ENCODE results near the gene TMEM92.

The TMEM92 gene

DNA sequence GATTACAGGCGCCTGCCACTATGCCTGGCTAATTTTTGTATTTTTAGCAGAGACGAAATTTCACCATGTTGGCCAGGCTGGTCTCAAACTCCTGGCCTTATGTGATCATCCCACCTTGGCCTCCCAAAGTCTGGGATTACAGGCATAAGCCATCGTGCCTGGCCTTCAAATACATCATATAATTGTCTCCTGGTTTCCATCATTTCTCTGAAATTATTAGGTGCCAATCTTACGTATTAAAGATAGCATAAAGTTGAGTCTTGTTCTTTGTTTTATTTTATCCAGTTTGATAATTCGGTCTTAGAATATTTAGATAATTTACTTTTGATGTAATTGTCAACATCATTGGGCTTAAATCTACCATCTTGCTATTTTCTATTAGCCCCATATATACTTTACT, 32.8 kb upstream of the TMEM92 start:
- no peak for DNase-seq (ENCODE audit: extremely low read depth, low read depth)
- TF ChIP-seq, protein P1, sequence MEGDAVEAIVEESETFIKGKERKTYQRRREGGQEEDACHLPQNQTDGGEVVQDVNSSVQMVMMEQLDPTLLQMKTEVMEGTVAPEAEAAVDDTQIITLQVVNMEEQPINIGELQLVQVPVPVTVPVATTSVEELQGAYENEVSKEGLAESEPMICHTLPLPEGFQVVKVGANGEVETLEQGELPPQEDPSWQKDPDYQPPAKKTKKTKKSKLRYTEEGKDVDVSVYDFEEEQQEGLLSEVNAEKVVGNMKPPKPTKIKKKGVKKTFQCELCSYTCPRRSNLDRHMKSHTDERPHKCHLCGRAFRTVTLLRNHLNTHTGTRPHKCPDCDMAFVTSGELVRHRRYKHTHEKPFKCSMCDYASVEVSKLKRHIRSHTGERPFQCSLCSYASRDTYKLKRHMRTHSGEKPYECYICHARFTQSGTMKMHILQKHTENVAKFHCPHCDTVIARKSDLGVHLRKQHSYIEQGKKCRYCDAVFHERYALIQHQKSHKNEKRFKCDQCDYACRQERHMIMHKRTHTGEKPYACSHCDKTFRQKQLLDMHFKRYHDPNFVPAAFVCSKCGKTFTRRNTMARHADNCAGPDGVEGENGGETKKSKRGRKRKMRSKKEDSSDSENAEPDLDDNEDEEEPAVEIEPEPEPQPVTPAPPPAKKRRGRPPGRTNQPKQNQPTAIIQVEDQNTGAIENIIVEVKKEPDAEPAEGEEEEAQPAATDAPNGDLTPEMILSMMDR (IDR thresholded peaks at IDR 0.05; ENCODE audit: low read depth, low read length): no peak

DNA sequence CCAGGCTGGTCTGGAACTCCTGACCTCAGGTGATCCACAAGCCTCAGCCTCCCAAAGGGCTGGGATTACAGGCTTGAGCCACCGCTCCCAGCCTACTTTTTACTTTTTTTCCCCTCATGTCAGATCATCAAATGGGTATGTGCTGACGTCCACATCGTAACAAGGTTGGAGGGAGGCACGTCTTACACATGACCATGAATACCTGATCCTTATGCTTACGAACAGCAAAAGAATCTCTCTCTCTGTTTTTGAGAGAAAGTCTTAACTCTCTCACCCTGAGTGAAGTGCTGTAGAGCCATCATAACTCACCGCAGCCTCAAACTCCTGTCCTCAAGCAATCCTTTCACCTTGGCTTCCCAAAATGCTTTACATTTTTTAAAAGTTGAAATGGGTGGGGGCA, 29.5 kb upstream of the TMEM92 start:
- no peak for DNase-seq (ENCODE audit: extremely low read depth, low read depth)
- TF ChIP-seq, protein P1 (IDR thresholded peaks at IDR 0.05; ENCODE audit: low read depth, low read length): no peak

DNA sequence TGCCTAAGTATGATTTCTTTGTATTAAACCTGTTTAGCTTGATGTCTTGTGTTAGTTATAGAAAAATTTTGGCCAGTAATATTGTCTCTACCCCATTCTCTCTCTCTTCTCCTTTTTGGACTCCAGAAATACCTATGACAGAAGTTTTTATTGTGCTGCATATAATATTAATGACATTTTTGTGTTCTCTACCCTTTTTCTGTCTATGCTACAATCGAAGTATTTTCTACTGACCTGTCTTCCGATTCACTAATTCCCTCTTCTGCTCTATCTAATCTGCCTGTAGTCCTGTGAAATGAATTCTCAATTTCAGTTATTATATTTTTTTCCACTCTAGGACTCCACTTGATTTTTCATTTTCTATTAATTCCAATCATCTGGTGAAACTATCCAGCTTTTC, 26.0 kb upstream of the TMEM92 start:
- TF ChIP-seq, protein P1 (IDR thresholded peaks at IDR 0.05; ENCODE audit: low read depth, low read length): no peak
- DNase-seq (ENCODE audit: extremely low read depth, low read depth): no peak

DNA sequence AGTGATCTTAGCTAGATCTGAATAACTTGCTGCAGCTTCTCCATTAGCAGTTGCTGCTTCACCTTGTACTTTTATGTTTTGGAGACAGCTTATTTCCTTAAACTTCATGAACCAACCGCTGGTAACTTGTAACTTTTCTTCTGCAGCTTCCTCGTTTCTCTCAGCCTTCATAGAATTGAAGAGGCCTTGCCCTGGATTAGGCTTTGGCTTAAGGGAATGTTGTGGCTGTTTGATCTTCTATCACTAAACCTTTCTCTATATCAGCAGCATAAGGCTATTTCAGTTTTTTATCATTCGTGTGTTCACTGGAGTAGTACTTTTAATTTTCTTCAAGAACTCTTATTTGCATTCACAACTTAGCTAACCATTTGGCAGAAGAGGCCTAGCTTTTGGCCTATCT, 21.5 kb upstream of the TMEM92 start:
- TF ChIP-seq, protein P1 (IDR thresholded peaks at IDR 0.05; ENCODE audit: low read depth, low read length): no peak
- no peak for DNase-seq (ENCODE audit: extremely low read depth, low read depth)

DNA sequence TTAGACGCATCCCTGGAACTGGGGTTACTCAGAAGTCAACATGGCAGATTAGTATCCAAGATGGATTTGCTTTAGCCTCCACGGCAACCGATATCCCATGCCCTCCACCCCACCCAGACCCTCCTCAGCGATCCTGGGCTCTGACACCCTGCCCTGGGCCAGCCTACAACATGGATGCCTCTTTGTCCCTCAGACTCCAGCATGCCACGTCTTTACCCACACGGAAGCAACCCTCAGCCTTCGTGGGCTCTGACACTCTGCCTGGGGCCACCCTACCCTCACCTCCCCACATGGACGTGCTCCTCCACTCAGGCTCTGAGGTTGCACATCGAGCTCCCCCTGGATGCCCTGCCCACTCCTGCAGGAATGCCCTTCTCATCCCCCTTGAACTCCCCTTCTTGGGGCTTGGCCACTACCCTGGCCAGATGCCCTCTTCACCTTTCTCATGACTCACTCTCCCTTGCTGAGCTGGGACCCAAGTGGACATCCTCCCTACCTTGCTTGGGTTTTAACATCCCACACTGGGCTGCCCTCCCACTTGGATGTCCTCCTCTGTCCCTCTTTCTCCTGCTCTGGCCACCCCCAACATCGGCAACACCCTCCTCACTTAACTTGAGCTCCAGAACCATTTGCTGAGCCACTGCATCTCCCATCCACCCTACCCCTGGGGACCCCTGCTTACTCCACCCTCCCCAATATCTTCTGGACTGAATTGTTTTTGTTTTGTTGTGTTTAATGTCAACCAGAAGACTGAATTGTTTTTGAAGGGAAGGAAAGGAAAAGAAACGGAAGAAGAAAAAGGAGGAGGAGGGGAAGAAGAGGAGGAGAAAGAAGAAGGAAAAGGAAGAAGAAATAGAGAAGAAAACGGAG, 18.3 kb upstream of the TMEM92 start:
- TF ChIP-seq, protein P1 (IDR thresholded peaks at IDR 0.05; ENCODE audit: low read depth, low read length): no peak
- DNase-seq (ENCODE audit: extremely low read depth, low read depth): no peak

DNA sequence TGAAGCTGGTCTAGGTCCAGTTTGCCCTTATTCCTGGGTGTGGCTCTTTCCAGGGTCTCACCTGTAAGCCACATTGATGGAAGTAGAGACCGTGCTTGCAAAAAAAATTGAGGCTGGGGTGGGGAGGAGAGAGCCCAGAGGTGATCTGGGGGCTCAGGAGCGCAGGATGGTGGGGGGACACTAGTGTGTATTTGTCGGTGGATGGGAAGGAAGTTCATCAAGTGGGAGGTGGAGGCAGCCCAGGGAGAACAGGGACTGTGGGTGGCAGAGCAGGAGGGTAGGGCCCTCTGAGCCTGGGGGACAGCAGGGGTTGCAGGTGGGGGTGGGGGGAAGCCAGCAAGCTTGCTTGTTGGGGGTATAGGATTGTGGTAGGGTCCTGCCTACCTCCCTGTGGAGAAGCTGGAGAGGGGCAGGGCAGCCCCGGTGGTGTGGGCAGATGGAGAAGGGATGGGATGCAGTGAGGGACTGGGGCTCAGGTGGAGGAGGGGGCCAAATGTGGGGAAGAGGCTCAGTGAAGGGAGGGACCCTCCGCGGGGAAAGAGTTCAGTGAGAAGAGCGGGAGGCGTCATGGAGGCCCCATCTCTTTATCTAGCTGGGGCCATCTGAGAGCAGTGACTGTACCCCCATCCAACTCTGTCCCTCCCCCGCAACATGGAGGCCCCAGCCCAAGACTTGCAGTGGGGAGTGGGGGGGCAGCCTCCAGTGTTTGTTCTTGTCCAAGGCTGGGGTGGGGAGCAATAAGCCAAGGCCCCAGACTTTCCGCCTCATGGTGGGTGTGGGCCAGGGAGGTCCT, 17.2 kb upstream of the TMEM92 start:
- DNase-seq (ENCODE audit: extremely low read depth, low read depth): no peak
- TF ChIP-seq, protein P1 (IDR thresholded peaks at IDR 0.05; ENCODE audit: low read depth, low read length): no peak

DNA sequence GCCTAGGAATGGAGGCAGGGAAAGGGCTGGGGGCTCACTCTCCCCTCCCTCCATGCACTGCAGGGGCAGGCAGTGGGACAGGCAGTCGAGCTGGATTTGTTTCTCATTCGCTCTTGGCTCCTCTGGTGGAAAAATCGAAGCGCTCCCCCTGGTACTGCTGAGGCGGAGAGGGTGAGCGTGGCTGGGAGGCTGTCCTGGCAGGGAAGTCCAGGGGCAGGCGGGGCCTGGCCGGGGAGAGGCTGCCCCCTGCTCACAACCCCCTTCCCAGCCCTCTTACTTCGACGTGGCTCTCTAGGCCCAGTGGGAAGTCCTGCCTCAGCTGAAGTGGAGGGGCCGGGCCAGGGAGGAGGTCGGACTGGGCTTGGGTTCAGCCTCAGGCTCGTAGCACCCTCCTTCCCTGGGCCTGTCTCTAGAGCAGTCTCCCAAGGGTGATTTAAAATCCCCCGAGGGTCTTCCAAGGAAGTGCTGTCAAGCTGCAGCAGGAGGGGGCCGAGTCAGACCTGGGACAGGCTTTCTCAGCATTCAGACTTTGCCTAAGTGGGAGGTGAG, 16.5 kb upstream of the TMEM92 start:
- DNase-seq (ENCODE audit: extremely low read depth, low read depth): no peak
- TF ChIP-seq, protein P1 (IDR thresholded peaks at IDR 0.05; ENCODE audit: low read depth, low read length): no peak

Measured in AG09319 (cell line).